Prostate gland (tissue), 2 donors: ENCODE results near the gene ANGPTL8.

Experiments used
- POLR2A ChIP-seq: fragments of 450-650 bp; IDR thresholded peaks from one replicate; pipeline ENCODE4 v1.6.1; 2016; ENCODE audit warnings: antibody characterized with exemption, mild to moderate bottlenecking
- POLR2AphosphoS5 ChIP-seq: sonication (generic); formaldehyde crosslinking; IDR thresholded peaks from one replicate; pipeline ENCODE4 v1.6.1; 2017; ENCODE audit warnings: antibody characterized with exemption
- TF ChIP-seq, protein P1 (sequence below), 4 experiments: fragments of 200-600 bp in 2 of 4; fragments of 450-650 bp in 2 of 4; sonication (generic) in 2 of 4; IDR thresholded peaks; 1 replicate in 3 of 4; 2 replicates in 1 of 4; pipeline ENCODE4 v1.5.1; 2016 to 2019; ENCODE audit warnings: antibody characterized with exemption in 4 of 4, mild to moderate bottlenecking in 2 of 4, moderate library complexity in 2 of 4

DNA sequence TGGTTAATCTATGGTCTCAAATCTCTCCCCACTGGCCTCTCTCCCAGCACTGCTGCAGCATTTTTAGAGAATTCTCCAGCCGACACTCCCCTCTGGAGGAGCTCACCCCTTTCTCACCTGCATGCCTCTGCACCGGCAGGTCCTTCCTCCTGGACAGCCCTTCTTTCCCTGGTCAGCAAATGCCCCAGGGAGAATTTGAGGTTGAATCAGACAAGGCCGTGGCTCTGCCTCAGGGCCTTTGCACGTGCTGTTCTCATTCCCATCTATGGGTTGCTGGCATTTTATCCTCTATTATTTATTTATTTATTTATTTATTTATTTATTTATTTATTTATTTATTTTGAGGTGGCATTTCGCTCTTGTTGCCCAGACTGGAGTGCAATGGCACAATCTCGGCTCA lies 24.3 kb downstream of the ANGPTL8 start:
- TF ChIP-seq, protein P1, sequence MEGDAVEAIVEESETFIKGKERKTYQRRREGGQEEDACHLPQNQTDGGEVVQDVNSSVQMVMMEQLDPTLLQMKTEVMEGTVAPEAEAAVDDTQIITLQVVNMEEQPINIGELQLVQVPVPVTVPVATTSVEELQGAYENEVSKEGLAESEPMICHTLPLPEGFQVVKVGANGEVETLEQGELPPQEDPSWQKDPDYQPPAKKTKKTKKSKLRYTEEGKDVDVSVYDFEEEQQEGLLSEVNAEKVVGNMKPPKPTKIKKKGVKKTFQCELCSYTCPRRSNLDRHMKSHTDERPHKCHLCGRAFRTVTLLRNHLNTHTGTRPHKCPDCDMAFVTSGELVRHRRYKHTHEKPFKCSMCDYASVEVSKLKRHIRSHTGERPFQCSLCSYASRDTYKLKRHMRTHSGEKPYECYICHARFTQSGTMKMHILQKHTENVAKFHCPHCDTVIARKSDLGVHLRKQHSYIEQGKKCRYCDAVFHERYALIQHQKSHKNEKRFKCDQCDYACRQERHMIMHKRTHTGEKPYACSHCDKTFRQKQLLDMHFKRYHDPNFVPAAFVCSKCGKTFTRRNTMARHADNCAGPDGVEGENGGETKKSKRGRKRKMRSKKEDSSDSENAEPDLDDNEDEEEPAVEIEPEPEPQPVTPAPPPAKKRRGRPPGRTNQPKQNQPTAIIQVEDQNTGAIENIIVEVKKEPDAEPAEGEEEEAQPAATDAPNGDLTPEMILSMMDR (IDR thresholded peaks at IDR 0.05): no peak
- TF ChIP-seq POLR2A: no peak
- TF ChIP-seq POLR2AphosphoS5: no peak
